NCI-H526 (cell line): ENCODE measurements around the gene ERN1.

ENCODE experiments used
- DNase-seq, 2 experiments: peaks; one replicate each; lab custom pipeline; 2025; lab: John Stamatoyannopoulos, UW

The ERN1 gene

DNA sequence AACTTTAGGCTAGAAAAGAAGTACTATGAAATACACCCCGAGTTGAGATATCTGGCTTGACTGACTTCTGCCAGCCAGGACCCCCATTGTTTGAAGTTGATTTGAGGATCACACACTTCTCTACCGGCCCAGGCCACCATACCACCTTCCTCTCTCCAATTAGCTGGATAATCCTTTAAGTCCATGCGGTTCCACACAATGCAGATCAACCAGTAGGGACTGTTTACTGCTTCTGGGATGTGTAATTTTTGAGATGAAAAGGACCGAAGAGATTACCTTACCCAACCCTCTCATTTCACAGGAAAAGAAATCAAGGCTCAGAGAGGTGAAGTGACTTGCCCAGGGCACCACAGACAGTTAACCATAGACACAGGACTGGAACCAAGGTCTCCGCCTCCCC lies 20.5 kb downstream of the ERN1 start:
- DNase-seq, result no peak

GRCh38 chr17:64107500-64108236 lies 22.3 kb downstream of the ERN1 start:
- peak; percentile 12 to 14 for DNase-seq

GRCh38 chr17:64106918-64107317 lies 23.0 kb downstream of the ERN1 start:
- DNase-seq, result no peak

DNA sequence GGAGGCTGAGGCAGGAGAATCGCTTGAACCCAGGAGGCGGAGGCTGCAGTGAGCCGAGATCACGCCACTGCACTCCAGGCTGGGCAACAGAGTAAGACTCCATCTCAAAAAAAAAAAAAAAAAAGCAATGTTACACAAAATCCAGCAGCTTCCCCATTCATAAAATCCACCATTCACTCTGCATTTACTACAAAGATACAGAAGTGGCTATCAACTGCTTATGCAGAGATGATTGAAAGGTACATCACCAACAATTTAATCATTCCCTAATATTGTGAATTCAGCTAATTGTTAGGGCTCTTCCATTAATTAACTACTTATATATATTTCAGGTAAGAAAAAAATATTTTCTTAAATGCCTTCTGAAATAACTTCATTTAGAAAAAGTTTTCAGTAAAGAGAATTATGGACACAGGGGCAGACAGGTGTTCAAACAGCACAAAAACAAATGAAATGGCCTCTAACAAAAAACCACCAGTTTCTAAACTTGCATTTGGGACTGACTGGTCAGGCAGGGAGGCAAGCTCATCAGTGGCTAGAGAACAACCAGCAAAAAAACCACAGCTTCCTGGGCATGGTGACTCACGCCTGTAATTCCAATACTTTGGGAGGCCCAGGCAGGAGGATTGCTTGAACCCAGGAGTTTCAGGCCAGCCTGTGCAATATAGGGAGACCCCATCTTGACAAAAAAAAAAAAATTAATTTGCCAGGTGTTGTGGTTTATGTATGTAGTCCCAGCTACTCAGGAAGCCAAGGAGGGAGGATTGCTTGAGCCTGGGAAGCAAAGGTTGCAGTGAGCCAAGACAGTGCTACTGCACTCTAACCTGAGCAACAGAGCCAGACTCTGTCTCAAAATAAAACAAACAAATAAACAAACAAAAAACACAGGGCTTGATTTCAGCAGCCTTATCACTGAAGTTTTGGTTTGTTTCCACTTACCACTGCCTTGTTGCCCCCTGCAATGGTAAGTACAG lies 26.3 kb downstream of the ERN1 start:
- DNase-seq, result no peak

DNA sequence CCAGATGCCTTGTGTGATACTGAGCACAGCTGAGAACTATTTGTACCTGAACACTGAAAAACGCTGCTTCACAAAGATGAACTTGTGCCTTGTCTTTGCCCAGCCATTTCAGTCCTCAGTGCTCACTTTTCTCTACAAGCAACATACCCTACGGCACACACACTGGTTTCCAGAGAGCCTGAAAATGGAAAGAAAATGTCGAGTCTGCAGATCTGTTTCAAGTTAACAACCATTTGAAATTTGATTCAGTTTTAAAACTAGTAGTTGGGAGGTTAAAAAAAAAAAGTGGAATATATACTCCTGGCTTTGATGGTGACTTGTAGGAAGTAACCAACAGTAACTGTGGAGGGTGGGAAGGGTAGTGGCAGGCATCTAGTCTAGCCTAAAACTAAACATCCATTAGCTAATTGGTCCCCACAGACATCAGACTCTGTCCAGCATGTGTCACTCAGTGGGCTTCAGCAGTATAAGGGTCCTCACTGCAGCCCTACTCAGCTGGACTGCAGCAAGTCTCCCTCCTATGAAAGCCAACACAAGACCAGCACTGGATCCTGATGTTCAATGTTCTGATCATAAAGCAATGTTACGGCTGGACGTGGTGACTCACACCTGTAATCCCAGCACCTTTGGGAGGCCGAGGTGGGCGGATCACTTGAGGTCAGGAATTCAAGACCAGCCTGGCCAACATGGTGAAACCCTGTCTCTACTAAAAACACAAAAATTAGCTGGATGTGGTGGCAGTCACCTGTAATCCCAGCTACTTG lies 27.1 kb downstream of the ERN1 start:
- DNase-seq, result no peak

GRCh38 chr17:64099543-64099942 lies 30.4 kb downstream of the ERN1 start:
- DNase-seq, result no peak

DNA sequence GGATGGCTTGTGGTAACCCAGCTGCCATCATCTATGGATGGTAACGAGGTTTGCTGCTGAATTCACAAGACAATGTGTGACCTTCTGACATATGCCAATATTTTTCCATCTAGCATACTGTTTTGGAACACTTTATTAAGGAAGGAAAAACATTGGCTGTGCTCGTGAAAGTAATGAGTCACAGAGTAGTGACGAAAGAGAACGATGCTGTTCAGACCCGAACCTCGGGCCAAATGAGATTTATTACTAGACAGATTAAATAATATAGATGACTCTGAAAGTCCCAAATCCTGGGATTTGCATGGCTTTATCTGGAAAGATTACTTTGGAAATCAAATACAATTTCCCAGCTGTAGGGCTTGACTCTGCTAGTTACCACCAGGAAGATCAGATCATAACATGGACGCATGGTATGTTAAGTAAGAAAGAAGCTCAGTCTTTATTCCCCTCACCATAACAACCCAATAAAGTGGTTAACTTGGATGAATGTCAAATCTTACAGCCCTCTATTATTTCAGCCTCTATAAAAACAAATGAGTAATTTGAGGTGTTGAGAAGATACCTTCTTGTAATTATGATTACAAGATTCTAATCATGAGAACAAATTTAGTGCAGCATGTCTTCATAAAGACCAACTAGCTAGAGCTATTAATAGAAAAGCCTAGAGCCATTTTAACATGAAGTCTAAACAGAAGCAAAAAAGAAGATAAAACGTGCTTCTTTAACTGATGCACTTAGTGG lies 32.6 kb downstream of the ERN1 start:
- DNase-seq, result no peak

- no peak for DNase-seq
Measured at GRCh38 chr17:64096037-64096436, 33.9 kb downstream of the ERN1 start.

DNA sequence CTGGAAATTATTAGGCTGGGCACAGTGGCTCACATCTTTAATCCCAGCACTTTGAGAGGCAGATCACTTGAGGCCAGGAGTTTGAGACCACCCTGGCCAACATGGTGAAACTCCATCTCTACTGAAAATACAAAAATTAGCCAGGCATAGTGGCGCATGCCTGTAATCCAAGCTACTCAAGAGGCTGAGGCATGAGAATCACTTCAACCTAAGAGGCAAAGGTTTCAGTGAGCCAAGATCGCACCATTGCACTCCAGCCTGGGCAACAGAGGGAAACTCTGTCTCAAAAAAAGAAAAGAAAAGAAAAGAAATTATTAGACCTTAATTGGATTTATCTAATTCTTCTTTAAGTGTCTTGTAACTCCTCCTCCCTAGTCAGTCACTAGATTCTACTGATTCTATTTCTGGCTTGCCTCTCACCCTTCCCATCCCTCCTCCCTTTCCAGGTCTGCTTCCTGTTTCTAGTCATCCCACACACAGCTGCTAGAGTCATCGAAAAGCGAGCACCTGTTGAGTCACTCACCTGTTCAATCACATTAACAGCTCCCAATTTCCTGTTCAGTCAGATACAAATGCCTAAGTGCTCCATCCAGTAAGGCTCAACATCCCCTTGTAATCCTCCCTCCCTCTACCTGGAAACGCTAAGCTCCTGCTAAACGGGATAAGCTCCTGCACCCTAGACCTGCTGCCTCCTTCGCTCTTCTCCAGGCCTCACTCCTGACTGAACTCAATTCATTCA lies 34.6 kb downstream of the ERN1 start:
- DNase-seq, result no peak

DNA sequence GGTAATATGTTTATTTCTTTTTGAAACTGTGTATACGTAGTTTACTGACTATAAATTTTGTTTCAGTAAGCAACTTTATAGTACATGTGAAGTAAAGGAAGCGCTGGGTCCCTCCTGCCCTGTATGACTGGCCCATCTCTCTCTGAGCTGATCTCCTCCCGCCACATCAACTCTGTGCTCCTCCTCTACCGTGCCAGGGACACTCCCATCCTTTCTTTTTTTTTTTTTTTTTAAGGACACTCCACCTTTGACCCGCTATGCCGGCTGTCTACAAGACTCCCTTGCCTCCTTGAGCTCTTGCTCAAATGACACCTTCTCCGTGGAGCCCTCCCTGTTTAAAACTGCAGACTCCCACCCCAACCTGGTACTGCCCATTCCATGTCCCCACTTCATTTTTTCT lies 35.5 kb downstream of the ERN1 start:
- DNase-seq, result no peak

- no peak for DNase-seq
Measured at GRCh38 chr17:64092952-64093451, 36.9 kb downstream of the ERN1 start.

- no peak for DNase-seq
Measured at GRCh38 chr17:64092113-64092512, 37.8 kb downstream of the ERN1 start.

GRCh38 chr17:64091571-64091970 lies 38.4 kb downstream of the ERN1 start:
- DNase-seq, result no peak

DNA sequence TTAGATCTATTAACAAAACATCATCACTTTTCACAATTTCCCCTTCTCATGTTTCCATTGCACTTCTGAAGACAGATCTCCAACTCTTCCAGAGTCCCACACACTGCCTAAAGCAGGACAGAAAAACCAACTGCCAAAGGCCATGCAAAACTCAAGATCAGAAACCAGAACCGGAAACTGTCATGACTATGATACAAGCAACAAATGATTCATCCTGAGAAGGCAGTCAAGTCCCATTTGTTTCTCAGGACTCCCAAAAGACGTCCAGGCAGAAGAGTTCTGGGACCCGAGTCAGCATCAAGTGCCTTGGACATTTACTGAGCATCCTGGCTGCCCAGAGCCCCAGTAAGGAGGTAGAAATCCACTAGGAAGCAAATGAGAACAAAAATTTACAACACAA lies 38.8 kb downstream of the ERN1 start:
- DNase-seq, result no peak

DNA sequence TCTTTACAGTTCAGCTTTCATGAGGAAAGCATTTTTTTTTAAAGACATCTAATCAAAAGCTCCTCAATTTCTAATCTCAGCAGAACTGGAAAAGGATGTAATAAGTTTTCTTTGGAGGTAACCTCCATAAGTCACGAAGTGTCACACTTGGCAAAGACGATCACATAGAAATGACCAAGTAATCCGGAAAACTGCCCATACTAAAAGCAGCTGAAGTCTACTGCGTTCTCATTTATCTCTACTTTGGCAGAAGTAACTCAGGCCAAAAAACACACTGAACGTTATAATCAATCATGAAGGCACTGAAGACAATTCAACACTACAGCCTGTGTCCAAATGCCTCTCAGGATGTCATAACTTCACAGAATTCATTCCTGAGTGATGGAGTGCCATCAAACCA lies 39.8 kb downstream of the ERN1 start:
- DNase-seq, result no peak

GRCh38 chr17:64087252-64088005 lies 42.5 kb downstream of the ERN1 start:
- DNase-seq, result no peak

DNA sequence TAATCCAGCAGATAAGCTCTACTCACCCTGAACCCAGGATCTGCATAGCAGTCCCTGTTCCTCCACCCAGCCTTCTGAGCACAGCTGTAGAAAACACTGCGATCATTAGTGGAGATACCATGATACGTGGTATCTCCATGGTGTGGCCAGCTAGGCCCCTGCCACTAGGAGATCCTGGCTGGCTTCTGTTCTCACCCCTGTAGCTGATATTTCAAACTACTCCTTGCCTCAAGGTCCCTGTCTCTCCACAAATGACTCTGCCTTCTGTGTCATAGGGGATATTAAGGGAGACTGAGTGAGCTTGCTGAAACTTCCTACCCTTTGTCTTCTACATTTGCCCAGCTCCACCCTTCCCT lies 44.3 kb downstream of the ERN1 start:
- no peak for DNase-seq

DNA sequence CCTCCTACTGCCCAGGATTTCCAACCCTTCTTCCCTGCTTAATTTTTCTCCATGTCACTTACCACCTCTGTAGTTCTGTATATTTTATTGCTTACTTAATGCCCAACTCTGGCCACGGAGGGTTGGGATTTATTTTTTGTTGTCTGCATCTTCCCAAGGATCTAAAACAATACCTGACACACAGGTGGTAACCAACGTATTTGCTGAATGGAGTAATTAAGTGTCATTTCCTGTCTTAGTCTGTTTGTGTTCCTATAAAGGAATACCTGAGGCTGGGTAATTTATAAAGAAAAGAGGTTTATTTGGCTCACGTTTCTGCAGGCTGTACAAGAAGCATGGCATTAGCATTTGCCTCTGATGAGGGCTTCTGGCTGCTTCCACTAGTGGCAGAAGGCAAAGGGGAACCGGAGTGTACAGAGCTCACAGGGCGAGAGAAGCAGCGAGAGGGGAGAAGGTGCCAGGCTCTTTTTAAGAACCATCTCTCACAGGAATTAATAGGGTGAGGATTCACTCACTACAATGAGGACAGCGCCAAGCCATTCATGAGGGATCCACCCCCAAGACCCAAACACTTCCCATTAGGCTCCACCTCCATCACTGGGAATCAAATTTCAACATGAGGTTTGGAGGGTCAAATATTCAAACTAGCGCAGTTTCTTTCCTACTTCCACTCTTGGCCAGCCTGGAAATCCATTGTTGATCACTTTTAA lies 44.8 kb downstream of the ERN1 start:
- no peak for DNase-seq
